ENCODE measurements around the gene PIK3CD. TPM values are rescaled to one million over a fixed set of nuclear protein-coding genes. Genes with fewer than 3 reads are reported as not detected.

PIK3CD gene
- polyA plus RNA-seq, 6 donors from 2014 or later: 29.6 to 105 (median 58.0) TPM

- ATAC-seq (ENCODE audit: low read depth in 2 of 2) (no peak), DNase-seq (no peak)
- no peaks in the 10 kb centered on the region for H3K9me3 Mint-ChIP-seq
- peak overlapping the region in 1 of 8 donors; percentile 47 for H3K4me3 Mint-ChIP-seq
- peaks cover 0 to under 1% of the 10 kb centered on the region in 2 donors for H3K36me3 Mint-ChIP-seq
- H3K27me3 Mint-ChIP-seq: no peaks in the 10 kb centered on the region
- H3K4me1 Mint-ChIP-seq: peaks cover 0 to 24% (median 19%) of the 10 kb centered on the region in 3 donors
- H3K27ac Mint-ChIP-seq: peak overlapping the region in 3 of 6 donors; percentile 47 to 90 (median 89)
Measured at GRCh38 chr1:9723068-9723805, 71.7 kb downstream of the PIK3CD start.

- H3K4me3 Mint-ChIP-seq: no peak overlapping the region
- DNase-seq: no peak
- peak overlapping the region in 3 of 6 donors; percentile 47 to 91 (median 90) for H3K27ac Mint-ChIP-seq
Measured at GRCh38 chr1:9723926-9724325, 72.4 kb downstream of the PIK3CD start.

GRCh38 chr1:9724706-9725476 is 73.4 kb downstream of the PIK3CD start:
- peak; percentile 70 to 75 for ATAC-seq (ENCODE audit: low read depth in 2 of 2)
- DNase-seq: peak; percentile 60
- H3K4me3 Mint-ChIP-seq: peak overlapping the region in 2 of 8 donors; percentile 13 to 42
- H3K4me1 Mint-ChIP-seq: peaks cover 0 to 28% (median 23%) of the 10 kb centered on the region in 3 donors
- peak overlapping the region; percentile 56 to 92 (median 88) for H3K27ac Mint-ChIP-seq
- peaks cover 0 to 6% of the 10 kb centered on the region in 2 donors for H3K36me3 Mint-ChIP-seq
- H3K27me3 Mint-ChIP-seq: no peaks in the 10 kb centered on the region
- no peaks in the 10 kb centered on the region for H3K9me3 Mint-ChIP-seq

More at GRCh38 chr1:9723926-9724325, 72.4 kb downstream of the PIK3CD start:
- Mint-ChIP-seq H3K36me3 (peaks cover 0 to 6% of the 10 kb centered on the region in 2 donors), H3K9me3 (no peaks in the 10 kb centered on the region), H3K4me1 (peaks cover 0 to 28% (median 23%) of the 10 kb centered on the region in 3 donors), H3K27me3 (no peaks in the 10 kb centered on the region)
- ATAC-seq (ENCODE audit: low read depth in 2 of 2): no peak

DNA sequence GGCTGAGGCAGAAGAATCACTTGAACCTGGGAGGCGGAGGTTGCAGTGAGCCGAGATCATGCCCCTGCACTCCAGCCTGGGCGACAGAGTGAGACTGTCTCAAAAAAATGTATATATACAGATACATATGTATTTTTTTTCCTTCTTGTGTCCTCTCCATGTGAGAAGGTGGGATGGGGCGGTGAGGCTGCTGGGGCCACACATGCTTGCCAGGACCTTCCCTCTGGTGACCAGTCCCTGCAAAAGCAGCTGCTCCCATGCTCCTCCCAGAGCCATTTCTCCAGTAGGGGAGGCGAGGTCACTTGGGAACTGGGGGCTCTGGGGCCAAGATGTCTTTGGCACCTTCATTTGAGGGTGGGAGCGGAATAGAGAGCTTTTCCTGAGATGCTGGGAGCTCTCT is 74.9 kb downstream of the PIK3CD start:
- DNase-seq (no peak), ATAC-seq (ENCODE audit: low read depth in 2 of 2) (no peak)
- Mint-ChIP-seq H3K4me3 (no peak overlapping the region), H3K36me3 (peaks cover 8 to 11% of the 10 kb centered on the region in 2 donors), H3K27me3 (no peaks in the 10 kb centered on the region), H3K9me3 (no peaks in the 10 kb centered on the region), H3K27ac (peak overlapping the region in 4 of 6 donors; percentile 33 to 92 (median 48)), H3K4me1 (peaks cover 5 to 33% (median 28%) of the 10 kb centered on the region in 3 donors)

GRCh38 chr1:9726905-9727595 is 75.5 kb downstream of the PIK3CD start:
- H3K4me3 Mint-ChIP-seq: peak overlapping the region in 1 of 8 donors; percentile 25
- no peaks in the 10 kb centered on the region for H3K27me3 Mint-ChIP-seq
- H3K4me1 Mint-ChIP-seq: peaks cover 5 to 38% (median 28%) of the 10 kb centered on the region in 3 donors
- H3K36me3 Mint-ChIP-seq: peaks cover 8 to 11% of the 10 kb centered on the region in 2 donors
- no peak for DNase-seq
- no peaks in the 10 kb centered on the region for H3K9me3 Mint-ChIP-seq
- peak overlapping the region in 4 of 6 donors; percentile 10 to 86 (median 82) for H3K27ac Mint-ChIP-seq
- no peak for ATAC-seq (ENCODE audit: low read depth in 2 of 2)

- no peak for DNase-seq
- Mint-ChIP-seq H3K36me3 (peaks cover 8 to 11% of the 10 kb centered on the region in 2 donors), H3K9me3 (no peaks in the 10 kb centered on the region), H3K27me3 (no peaks in the 10 kb centered on the region), H3K4me3 (peak overlapping the region in 1 of 8 donors; percentile 5), H3K27ac (peak overlapping the region in 5 of 6 donors; percentile 21 to 88 (median 77)), H3K4me1 (peaks cover 14 to 45% (median 30%) of the 10 kb centered on the region in 3 donors)
- ATAC-seq (ENCODE audit: low read depth in 2 of 2): no peak
Measured at GRCh38 chr1:9728451-9729295, 77.1 kb downstream of the PIK3CD start.

DNA sequence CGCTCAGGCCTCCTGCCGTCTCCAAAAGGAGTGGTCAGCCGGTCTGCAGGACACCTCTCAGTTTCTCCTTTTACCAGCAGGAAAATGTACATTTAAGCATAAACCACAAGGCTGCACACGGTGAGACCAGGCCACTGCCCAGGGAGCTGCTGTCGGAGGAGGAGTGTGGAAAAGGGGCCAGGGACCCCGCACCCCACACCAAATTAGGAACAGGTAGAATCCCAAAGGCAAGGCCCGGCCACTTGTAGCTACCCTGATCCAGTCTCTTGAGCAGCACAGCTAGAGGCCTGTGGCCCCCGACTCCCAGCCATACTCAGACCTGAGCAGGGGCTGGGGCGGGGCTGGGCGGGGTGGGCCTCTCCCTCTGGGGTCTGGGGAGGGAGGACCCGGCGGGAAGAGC is 78.0 kb downstream of the PIK3CD start:
- ATAC-seq (ENCODE audit: low read depth in 2 of 2) (no peak), DNase-seq (no peak)
- Mint-ChIP-seq H3K27me3 (no peaks in the 10 kb centered on the region), H3K9me3 (no peaks in the 10 kb centered on the region), H3K4me3 (peak overlapping the region in 1 of 8 donors; percentile 38), H3K27ac (peak overlapping the region in 2 of 6 donors; percentile 47 to 77), H3K4me1 (peaks cover 19 to 43% (median 30%) of the 10 kb centered on the region in 3 donors), H3K36me3 (peaks cover 8 to 11% of the 10 kb centered on the region in 2 donors)

DNA sequence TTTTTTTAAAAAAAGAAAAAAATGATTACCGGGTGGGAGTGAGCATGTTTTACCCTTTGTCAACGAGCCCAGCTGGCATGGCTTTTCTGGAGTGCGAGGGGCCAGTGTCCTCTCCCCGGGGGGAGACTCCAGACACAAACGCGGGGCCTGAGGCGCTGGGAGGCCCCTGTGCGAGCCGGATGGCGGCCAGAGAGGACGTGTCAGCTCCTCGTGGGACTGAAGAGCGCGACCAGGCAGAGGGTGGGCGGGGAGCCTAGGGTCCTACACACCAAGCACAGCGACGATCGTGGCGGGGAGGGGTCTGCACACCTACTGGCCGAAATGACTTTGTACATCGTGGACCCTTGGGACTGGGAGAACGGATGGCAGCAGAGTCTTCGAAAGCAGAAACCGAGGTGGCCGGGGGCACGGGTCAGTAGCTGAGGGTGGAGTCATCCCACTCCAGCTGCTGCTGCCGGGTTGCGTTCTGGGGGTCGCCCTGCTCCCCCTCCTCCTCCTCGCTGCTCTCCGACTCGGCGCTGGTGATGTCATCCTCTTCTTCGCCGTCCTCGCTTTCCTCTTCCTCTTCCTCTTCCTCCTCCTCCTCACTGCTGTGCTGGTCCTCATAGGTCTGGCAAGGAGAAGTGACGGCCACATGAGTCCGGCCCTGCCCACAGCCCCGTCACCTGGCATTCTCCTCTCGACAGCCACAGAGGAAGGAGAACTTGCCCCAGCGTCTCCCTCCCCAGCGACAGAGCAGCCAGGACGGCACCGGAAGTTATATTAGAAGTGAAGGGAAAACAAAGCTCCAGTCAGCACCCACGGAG is 78.8 kb downstream of the PIK3CD start:
- H3K27ac Mint-ChIP-seq: peak overlapping the region in 4 of 6 donors; percentile 47 to 98 (median 71)
- peak overlapping the region in 2 of 8 donors; percentile 24 to 51 for H3K4me3 Mint-ChIP-seq
- peaks cover 19 to 35% (median 24%) of the 10 kb centered on the region in 3 donors for H3K4me1 Mint-ChIP-seq
- peaks cover 8 to 11% of the 10 kb centered on the region in 2 donors for H3K36me3 Mint-ChIP-seq
- peak in 1 of 2 donors; percentile 8 for ATAC-seq (ENCODE audit: low read depth in 2 of 2)
- no peaks in the 10 kb centered on the region for H3K27me3 Mint-ChIP-seq
- H3K9me3 Mint-ChIP-seq: no peaks in the 10 kb centered on the region
- DNase-seq: no peak

DNA sequence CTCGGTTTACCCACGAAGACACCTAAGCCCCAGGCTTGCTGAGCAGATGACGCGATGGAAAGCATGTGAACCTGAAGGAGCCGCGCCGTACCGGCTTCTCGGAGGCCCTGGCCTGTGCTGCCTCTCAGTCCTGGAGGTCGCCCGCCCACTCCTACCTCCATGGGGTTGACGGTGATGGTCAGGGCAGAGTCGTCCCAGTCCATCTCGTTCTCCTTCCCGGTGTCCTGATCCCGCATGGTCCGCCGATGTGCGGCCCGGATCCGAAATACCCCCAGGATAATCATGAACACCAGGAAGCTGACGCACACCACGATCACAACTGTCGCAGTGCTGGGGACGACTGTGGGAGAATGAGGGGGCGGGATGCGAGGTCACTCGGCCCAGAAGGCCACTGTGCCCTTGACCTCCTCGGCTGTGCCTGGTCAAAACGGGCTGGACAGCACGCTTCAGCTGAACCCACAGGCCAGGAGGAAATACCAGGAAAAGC is 79.6 kb downstream of the PIK3CD start:
- Mint-ChIP-seq H3K9me3 (no peaks in the 10 kb centered on the region), H3K27me3 (no peaks in the 10 kb centered on the region), H3K27ac (peak overlapping the region in 4 of 6 donors; percentile 47 to 98 (median 84)), H3K4me3 (peak overlapping the region in 1 of 8 donors; percentile 59), H3K4me1 (peaks cover 19 to 35% (median 24%) of the 10 kb centered on the region in 3 donors), H3K36me3 (peaks cover 8 to 11% of the 10 kb centered on the region in 2 donors)
- no peak for DNase-seq
- no peak for ATAC-seq (ENCODE audit: low read depth in 2 of 2)

GRCh38 chr1:9731561-9731960 is 80.0 kb downstream of the PIK3CD start:
- Mint-ChIP-seq H3K9me3 (no peaks in the 10 kb centered on the region), H3K4me1 (peaks cover 19 to 35% (median 24%) of the 10 kb centered on the region in 3 donors), H3K27ac (peak overlapping the region; percentile 43 to 96 (median 72)), H3K4me3 (peak overlapping the region in 2 of 8 donors; percentile 32 to 51), H3K36me3 (peaks cover 8 to 11% of the 10 kb centered on the region in 2 donors), H3K27me3 (no peaks in the 10 kb centered on the region)
- DNase-seq: no peak
- no peak for ATAC-seq (ENCODE audit: low read depth in 2 of 2)

- peak overlapping the region in 2 of 8 donors; percentile 32 for H3K4me3 Mint-ChIP-seq
- ATAC-seq (ENCODE audit: low read depth in 2 of 2) (no peak), DNase-seq (no peak)
- no peaks in the 10 kb centered on the region for H3K27me3 Mint-ChIP-seq
- no peaks in the 10 kb centered on the region for H3K9me3 Mint-ChIP-seq
- peaks cover 8 to 11% of the 10 kb centered on the region in 2 donors for H3K36me3 Mint-ChIP-seq
- peaks cover 19 to 35% (median 24%) of the 10 kb centered on the region in 3 donors for H3K4me1 Mint-ChIP-seq
- H3K27ac Mint-ChIP-seq: peak overlapping the region; percentile 29 to 98 (median 78)
Measured at GRCh38 chr1:9732123-9732971, 80.8 kb downstream of the PIK3CD start.

Data from naive B cell (primary cell).